HuH-7.5 (cell line): Measurements from ENCODE around the gene C1orf74.

ENCODE experiments used
- DNase-seq: peaks from one replicate; pipeline ENCODE4 v3.0.0; 2011; ENCODE audit warnings: low spot score

C1orf74 gene

GRCh38 chr1:209784265-209785169 lies at the start of gene C1orf74:
Gene C1orf74, minus strand, starts transcription at chr1:209784559. Its CDS starts 925 bp downstream, at chr1:209783634.
- peak; percentile 79 for DNase-seq

DNA sequence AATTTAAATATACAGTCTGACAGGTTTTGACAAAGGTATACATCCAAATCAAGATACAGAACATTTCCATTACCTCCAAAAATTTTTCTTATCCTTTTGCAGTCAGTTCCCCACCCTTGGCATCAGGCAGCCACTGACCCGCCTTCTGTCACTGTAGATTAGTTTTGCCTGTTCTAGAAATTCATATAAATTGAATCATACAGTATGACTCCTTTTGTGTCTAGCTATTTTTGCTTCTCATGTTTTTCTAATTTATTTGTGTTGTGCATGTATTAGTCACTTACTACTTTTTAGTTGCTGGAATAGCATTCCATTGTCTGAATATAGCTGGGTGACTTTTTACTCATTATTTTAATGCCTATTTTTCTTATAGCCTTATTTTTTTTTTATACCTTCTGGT lies 47.3 kb upstream of the C1orf74 start:
- no peak for DNase-seq

GRCh38 chr1:209830722-209831121 lies 46.4 kb upstream of the C1orf74 start:
- no peak for DNase-seq

DNA sequence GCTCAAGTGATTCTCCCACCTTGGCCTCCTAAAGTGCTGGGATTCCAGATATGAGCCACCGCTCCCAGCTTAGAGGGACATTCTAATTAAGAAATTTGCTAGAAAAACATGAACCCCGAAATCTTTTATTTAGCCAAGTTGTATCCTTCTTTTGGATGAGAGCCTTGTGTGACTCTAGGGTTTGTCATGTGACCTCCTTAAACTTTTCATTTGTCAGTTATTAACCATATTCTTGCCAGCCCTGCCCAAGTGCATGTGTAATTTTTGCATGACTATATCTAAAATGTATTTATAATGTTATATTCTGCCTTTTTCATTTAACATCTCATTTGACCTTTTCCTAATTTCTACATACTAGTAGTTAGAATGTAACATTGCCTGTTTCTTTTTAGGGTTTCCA lies 45.4 kb upstream of the C1orf74 start:
- no peak for DNase-seq

- peak; percentile 28 for DNase-seq
Observed at GRCh38 chr1:209827384-209828262, 43.3 kb upstream of the C1orf74 start, which contains the start of gene UTP25. Gene UTP25, plus strand, starts transcription at chr1:209827972. Its CDS starts 92 bp downstream, at chr1:209828064.

DNA sequence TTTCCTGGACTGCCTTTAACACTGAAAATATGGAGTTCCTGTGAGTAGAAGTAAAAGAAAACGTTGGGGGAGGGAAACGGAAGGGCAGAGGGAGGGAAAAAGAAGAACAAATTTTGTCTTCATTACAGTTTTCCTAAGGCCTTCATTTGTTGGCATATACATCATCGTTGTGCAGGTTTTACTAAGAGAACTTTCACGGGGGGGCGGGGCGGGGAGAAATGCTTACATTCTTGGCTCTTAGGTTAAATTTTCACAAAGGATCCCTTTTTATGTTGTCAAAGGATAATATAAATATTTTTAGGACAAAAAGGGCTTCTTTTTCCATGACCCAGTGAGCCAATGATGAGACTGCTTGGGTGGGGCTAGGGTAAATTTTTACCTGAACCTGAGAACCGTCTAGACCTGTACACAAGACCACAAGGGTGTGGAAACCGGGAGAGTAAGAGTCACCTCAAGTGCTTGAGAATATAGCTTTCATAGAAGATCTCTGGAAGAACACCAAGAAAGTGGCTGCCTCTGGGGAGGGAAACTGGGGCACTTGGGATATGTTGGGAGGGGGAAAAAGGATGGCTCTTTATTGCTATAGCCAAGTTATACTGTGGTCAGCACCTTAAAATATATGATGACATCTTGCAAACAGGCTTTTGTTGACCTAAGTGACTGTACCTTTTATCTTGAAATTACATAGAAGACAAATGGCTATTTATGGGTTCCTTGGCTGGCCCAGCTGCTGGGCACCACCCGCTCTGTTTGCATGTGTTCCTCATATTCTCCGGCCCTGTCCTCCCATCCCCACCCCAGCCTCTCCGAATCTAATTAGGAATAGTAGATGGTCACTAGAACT lies 41.5 kb upstream of the C1orf74 start:
- no peak for DNase-seq

- no peak for DNase-seq
Observed at GRCh38 chr1:209823143-209824041, 39.0 kb upstream of the C1orf74 start.

- DNase-seq = no peak
Observed at GRCh38 chr1:209822706-209823105, 38.3 kb upstream of the C1orf74 start.

- DNase-seq = no peak
Observed at GRCh38 chr1:209820986-209821385, 36.6 kb upstream of the C1orf74 start.

GRCh38 chr1:209819058-209819457 lies 34.7 kb upstream of the C1orf74 start:
- DNase-seq = no peak

DNA sequence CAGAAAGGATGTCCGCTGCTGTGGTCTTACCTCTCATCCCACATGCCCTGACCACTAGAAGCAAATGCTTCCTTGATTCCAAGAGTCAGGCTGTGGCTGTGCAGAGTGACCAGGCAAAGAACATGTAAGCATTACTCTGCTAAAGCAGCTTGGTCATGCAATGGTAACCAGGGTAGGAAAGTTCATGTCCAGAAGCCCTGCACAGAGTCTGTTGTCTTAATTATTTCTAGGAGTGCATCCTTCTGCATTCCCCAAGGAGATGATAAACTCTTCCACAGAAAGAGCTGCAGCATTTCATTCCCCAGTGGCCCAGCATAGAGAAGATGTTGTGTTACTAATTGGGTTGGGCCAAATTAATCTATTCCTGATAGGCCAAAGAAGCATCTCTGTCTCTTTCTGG lies 33.3 kb upstream of the C1orf74 start:
- no peak for DNase-seq

DNA sequence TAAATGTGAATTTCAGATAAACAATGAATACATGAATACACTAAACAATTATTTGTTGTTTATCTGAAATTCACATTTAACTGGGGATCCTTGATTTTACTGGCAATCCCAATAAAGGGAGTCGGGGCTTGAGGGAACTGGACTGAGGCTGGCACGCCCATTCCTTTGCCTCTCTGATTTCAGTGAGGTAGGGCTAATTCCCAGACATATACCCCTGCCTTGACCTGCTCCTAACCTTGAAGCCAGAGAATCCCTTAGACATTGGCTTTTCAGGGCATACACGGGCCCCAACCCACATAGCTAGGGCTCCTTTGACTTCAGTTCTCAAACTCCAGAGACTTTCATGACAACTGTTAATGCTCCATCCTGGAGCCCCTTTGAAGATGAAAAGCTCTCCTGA lies 32.6 kb upstream of the C1orf74 start:
- DNase-seq = no peak

DNA sequence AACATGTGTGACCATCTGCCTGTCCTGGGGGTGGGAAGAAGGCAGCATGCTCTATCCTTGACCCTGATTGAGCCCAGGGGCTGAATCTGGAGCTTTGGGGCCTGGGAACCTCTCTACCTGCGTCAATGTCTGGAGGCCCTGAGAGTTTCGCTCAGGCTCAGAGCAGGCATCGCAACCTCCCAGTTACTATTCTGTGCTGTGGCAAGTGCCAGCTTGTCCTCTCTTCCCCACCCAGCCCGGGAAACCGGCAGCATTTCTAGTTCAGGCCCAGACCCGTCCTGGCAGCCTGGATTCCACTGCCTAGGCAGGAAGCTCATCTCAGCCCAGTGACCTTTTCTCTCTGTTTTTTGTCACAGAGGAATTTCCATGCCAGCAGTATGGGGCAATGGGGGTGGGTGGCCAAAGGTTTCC lies 31.6 kb upstream of the C1orf74 start:
- DNase-seq = no peak

- DNase-seq = no peak
Observed at GRCh38 chr1:209815490-209815889, 31.1 kb upstream of the C1orf74 start.

- DNase-seq = no peak
Observed at GRCh38 chr1:209813902-209814301, 29.5 kb upstream of the C1orf74 start.

DNA sequence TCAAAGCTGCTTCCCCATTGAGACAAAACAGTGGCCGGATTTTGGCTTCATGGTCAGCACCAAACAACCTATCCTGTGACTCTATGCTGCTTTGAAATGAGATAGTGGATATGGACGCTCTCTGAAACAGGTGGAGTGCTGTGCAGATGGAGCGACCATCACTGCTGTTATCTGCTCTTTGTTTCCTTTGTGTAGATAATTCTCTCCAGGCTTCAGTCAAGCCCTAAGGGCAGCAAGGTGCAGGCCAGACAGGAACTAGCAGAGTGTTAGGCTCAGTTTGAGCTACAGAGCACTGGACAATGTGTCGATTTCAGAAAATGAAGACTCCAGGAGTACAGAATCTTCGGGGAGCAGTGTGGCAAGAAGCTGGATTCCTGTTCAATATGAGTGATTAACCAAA lies 26.4 kb upstream of the C1orf74 start:
- no peak for DNase-seq

DNA sequence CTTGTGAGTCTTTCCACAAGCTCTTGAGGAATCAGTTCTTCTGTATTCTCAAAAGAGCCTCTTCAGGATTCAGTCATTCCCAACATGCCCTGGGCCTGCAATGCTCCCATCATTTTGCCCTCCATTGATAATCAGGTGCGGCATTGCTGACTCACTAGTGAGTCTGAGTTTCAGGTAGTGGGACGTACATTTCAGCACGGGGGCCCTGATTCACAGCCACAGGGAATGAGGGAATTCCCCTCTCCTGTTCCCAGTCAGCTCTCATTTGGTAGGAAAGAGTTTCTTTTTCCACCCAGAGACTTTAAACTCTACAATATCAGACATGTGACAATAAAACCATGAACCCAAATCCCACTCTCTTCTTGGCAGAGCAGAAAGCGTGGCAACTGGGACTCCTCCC lies 25.3 kb upstream of the C1orf74 start:
- no peak for DNase-seq

- DNase-seq = no peak
Observed at GRCh38 chr1:209808059-209808581, 23.8 kb upstream of the C1orf74 start.

DNA sequence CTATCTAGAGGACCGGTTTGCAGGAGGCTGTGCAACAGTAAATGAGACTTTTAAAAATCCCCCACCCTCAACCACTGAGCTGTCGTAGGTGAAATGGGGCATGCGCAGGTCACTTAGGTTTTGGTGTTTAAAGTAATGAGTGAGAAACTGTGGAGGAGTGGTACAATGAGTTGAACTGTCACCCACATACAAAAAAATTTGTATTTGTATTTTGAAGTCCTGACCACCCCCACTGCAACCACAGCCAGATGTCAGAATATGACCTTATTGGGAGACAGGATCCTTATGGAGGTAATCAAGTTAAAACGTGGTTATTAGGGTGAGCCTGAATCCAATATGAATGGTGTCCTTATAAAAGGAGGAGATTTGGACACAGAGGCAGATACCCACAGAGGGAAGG lies 23.1 kb upstream of the C1orf74 start:
- no peak for DNase-seq
